Measurements from ENCODE around the gene WDFY3.

DNA sequence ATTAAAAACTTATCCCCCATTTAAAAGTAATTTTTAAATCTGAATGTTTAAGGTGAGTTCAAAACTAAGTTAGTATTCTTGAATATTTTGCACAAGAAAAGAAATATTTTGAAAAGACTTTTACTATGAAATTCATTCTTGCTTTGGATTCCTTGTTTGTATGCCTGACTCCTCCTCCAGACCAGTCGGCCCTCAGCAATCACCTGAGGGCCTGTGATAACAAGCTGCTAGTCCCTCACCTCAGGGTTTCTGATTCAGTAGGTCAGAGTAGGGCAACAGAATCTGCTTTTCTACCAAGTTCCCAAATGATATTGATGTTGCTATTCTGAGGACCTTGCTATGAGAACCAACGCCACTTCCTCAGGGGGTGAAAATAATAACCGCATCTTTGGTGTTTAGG, 228.8 kb downstream of the WDFY3 start:
- TF ChIP-seq, protein P1, sequence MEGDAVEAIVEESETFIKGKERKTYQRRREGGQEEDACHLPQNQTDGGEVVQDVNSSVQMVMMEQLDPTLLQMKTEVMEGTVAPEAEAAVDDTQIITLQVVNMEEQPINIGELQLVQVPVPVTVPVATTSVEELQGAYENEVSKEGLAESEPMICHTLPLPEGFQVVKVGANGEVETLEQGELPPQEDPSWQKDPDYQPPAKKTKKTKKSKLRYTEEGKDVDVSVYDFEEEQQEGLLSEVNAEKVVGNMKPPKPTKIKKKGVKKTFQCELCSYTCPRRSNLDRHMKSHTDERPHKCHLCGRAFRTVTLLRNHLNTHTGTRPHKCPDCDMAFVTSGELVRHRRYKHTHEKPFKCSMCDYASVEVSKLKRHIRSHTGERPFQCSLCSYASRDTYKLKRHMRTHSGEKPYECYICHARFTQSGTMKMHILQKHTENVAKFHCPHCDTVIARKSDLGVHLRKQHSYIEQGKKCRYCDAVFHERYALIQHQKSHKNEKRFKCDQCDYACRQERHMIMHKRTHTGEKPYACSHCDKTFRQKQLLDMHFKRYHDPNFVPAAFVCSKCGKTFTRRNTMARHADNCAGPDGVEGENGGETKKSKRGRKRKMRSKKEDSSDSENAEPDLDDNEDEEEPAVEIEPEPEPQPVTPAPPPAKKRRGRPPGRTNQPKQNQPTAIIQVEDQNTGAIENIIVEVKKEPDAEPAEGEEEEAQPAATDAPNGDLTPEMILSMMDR (IDR thresholded peaks at IDR 0.05) = no peak
- no peak for TF ChIP-seq POLR2A (IDR thresholded peaks at IDR 0.05)
